Measurements from ENCODE around the gene TSPYL4. TPM values are rescaled to one million over a fixed set of nuclear protein-coding genes. Genes with fewer than 3 reads are reported as not detected.

TSPYL4 gene
- total RNA-seq, 1 experiment from 2014 or later, result 15.3 TPM

- DNase-seq (ENCODE audit: low spot score) (peak; percentile 95), ATAC-seq (peak; percentile 97)
- Mint-ChIP-seq H3K4me3 (peak within 1 kb of the TSS; percentile 96), H3K27ac (peak within 1 kb of the TSS; percentile 100), H3K36me3 (peaks cover 23% of the 10 kb centered on the region), H3K4me1 (peaks cover 55% of the 10 kb centered on the region), H3K27me3 (ENCODE audit: low read depth) (no peaks in the 10 kb centered on the region), H3K9me3 (no peaks in the 10 kb centered on the region)
- POLR2A ChIA-PET, result interaction anchor here (0.6 to 3.1 kb wide), 10 partner anchors 8 to 500 kb away, joined by 3 to 15 read pairs (median 4); partner anchors contain the start of genes CALHM5, DSE, RWDD1 and TSPYL4
- CTCF ChIA-PET, result interaction anchor here (0.6 to 5.1 kb wide), 9 partner anchors 8 to 255 kb away, joined by 3 to 38 read pairs (median 4); partner anchors contain the start of gene DSE
- TF ChIP-seq PREB (CRISPR knock-in tag; IDR thresholded peaks at IDR 0.05; ENCODE audit: borderline replicate concordance), result 0 out of 2 replicates have a peak, but pooled peaks have one; percentile 49
- TF ChIP-seq ELF4 (CRISPR knock-in tag; IDR thresholded peaks at IDR 0.05; ENCODE audit: low read depth), result no peak
- no peak for TF ChIP-seq ZNF425 (CRISPR knock-in tag; conservative IDR thresholded peaks at IDR 0.05)
- no peak for TF ChIP-seq NR1H2 (CRISPR knock-in tag; IDR thresholded peaks at IDR 0.05)
- peak; percentile 69; the same call in 1 of the 2 replicates for TF ChIP-seq ZNF138 (CRISPR knock-in tag; conservative IDR thresholded peaks at IDR 0.05)
- TF ChIP-seq GTF2I (CRISPR knock-in tag; conservative IDR thresholded peaks at IDR 0.05), result no peak
- no peak for TF ChIP-seq USF2 (CRISPR knock-in tag; IDR thresholded peaks at IDR 0.05)
- no peak for TF ChIP-seq ZNF512 (CRISPR knock-in tag; IDR thresholded peaks at IDR 0.05; ENCODE audit: borderline replicate concordance)
- TF ChIP-seq FOXP1 (CRISPR knock-in tag; IDR thresholded peaks at IDR 0.05; ENCODE audit: borderline replicate concordance), result no peak; the same call in 1 of the 2 replicates
- no peak for TF ChIP-seq STAT6 (CRISPR knock-in tag; conservative IDR thresholded peaks at IDR 0.05; ENCODE audit: low read depth)
- no peak for TF ChIP-seq ZNF232 (CRISPR knock-in tag; IDR thresholded peaks at IDR 0.05)
- TF ChIP-seq CREM (CRISPR knock-in tag; IDR thresholded peaks at IDR 0.05), result peak; percentile 61
- TF ChIP-seq NFYB (CRISPR knock-in tag; conservative IDR thresholded peaks at IDR 0.05; ENCODE audit: low read depth), result peak; percentile 72
- 0 out of 2 replicates have a peak, but pooled peaks have one; percentile 4 for TF ChIP-seq ZNF416 (CRISPR knock-in tag; IDR thresholded peaks at IDR 0.05)
- TF ChIP-seq, protein P1, sequence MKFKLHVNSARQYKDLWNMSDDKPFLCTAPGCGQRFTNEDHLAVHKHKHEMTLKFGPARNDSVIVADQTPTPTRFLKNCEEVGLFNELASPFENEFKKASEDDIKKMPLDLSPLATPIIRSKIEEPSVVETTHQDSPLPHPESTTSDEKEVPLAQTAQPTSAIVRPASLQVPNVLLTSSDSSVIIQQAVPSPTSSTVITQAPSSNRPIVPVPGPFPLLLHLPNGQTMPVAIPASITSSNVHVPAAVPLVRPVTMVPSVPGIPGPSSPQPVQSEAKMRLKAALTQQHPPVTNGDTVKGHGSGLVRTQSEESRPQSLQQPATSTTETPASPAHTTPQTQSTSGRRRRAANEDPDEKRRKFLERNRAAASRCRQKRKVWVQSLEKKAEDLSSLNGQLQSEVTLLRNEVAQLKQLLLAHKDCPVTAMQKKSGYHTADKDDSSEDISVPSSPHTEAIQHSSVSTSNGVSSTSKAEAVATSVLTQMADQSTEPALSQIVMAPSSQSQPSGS (CRISPR knock-in tag; IDR thresholded peaks at IDR 0.05; ENCODE audit: borderline replicate concordance, low read depth), result no peak
- no peak for TF ChIP-seq ATF3 (CRISPR knock-in tag; conservative IDR thresholded peaks at IDR 0.05)
- TF ChIP-seq NR2C2 (CRISPR knock-in tag; IDR thresholded peaks at IDR 0.05), result no peak
- no peak for TF ChIP-seq EMX1 (CRISPR knock-in tag; IDR thresholded peaks at IDR 0.05)
- TF ChIP-seq ATF1 (CRISPR knock-in tag; IDR thresholded peaks at IDR 0.05), result 0 out of 2 replicates have a peak, but pooled peaks have one; percentile 43
- peak; percentile 91; the same call in 1 of the 2 replicates for TF ChIP-seq TP53 (CRISPR knock-in tag; IDR thresholded peaks at IDR 0.05)
- TF ChIP-seq, protein P2, sequence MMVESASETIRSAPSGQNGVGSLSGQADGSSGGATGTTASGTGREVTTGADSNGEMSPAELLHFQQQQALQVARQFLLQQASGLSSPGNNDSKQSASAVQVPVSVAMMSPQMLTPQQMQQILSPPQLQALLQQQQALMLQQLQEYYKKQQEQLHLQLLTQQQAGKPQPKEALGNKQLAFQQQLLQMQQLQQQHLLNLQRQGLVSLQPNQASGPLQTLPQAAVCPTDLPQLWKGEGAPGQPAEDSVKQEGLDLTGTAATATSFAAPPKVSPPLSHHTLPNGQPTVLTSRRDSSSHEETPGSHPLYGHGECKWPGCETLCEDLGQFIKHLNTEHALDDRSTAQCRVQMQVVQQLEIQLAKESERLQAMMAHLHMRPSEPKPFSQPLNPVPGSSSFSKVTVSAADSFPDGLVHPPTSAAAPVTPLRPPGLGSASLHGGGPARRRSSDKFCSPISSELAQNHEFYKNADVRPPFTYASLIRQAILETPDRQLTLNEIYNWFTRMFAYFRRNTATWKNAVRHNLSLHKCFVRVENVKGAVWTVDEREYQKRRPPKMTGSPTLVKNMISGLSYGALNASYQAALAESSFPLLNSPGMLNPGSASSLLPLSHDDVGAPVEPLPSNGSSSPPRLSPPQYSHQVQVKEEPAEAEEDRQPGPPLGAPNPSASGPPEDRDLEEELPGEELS (CRISPR knock-in tag; IDR thresholded peaks at IDR 0.05), result peak; percentile 29; the same call in 1 of the 2 replicates
- TF ChIP-seq MXD4 (CRISPR knock-in tag; IDR thresholded peaks at IDR 0.05; ENCODE audit: borderline replicate concordance), result no peak
Observed at GRCh38 chr6:116279232-116280160, 25.6 kb upstream of the TSPYL4 start, which contains the start of gene TSPYL1. TSPYL1 (minus strand) TSS chr6:116279930; CDS start chr6:116279830, 100 bp downstream.
